ENCODE results near the gene NPIPA1. TPM values are rescaled to one million over a fixed set of nuclear protein-coding genes. Genes with fewer than 3 reads are reported as not detected.
"Not testable (repeated sequence)": the region's sequence is repeated elsewhere in the genome, so short reads cannot be mapped to it uniquely, and the experiment has no call there.

Gene NPIPA1
- total RNA-seq, 4 donors from 2014 or later = 69.6 to 118 (median 85.0) TPM

- H3K4me3 ChIP-seq; DNase-seq (ENCODE audit: extremely low spot score); intact Hi-C loops (cut with DNase I); H3K9me3 ChIP-seq; H3K27me3 ChIP-seq: not testable (repeated sequence)
- peaks cover 0 to 38% (median 7%) of the 10 kb centered on the region in 4 donors for H3K36me3 ChIP-seq
- peak overlapping the region; percentile 68 to 76 (median 72) for H3K27ac ChIP-seq (replicated peaks in 1 of 4)
- no CpG with 5 or more reads among the region's 2 CpGs for WGBS
- peak in 1 of 2 donors; percentile 38 for TF ChIP-seq POLR2AphosphoS5 (IDR thresholded peaks at IDR 0.05)
- peaks cover 4 to 46% (median 25%) of the 10 kb centered on the region in 4 donors for H3K4me1 ChIP-seq
Observed at GRCh38 chr16:14982521-14982920, 45.3 kb downstream of the NPIPA1 start.

- WGBS = 81% methylated on average over 8 of the region's 8 CpGs
Observed at GRCh38 chr16:14988092-14988491, 50.8 kb downstream of the NPIPA1 start.

GRCh38 chr16:14988661-14989191 is 51.5 kb downstream of the NPIPA1 start:
- H3K36me3 ChIP-seq = peaks cover 0 to 50% (median 10%) of the 10 kb centered on the region in 4 donors
- H3K9me3 ChIP-seq; DNase-seq (ENCODE audit: extremely low spot score); H3K4me3 ChIP-seq; H3K27me3 ChIP-seq; H3K27ac ChIP-seq (replicated peaks in 1 of 4); intact Hi-C loops (cut with DNase I): not testable (repeated sequence)
- WGBS = 91% methylated on average over 24 of the region's 25 CpGs
- H3K4me1 ChIP-seq = peaks cover 0 to 26% (median 9%) of the 10 kb centered on the region in 4 donors

More at GRCh38 chr16:14988092-14988491, 50.8 kb downstream of the NPIPA1 start:
- H3K9me3 ChIP-seq; DNase-seq (ENCODE audit: extremely low spot score); H3K27me3 ChIP-seq; H3K27ac ChIP-seq (replicated peaks in 1 of 4); intact Hi-C loops (cut with DNase I); H3K4me3 ChIP-seq: not testable (repeated sequence)
- Histone ChIP-seq H3K4me1 (peaks cover 0 to 32% (median 11%) of the 10 kb centered on the region in 4 donors), H3K36me3 (peaks cover 0 to 50% (median 10%) of the 10 kb centered on the region in 4 donors)

DNA sequence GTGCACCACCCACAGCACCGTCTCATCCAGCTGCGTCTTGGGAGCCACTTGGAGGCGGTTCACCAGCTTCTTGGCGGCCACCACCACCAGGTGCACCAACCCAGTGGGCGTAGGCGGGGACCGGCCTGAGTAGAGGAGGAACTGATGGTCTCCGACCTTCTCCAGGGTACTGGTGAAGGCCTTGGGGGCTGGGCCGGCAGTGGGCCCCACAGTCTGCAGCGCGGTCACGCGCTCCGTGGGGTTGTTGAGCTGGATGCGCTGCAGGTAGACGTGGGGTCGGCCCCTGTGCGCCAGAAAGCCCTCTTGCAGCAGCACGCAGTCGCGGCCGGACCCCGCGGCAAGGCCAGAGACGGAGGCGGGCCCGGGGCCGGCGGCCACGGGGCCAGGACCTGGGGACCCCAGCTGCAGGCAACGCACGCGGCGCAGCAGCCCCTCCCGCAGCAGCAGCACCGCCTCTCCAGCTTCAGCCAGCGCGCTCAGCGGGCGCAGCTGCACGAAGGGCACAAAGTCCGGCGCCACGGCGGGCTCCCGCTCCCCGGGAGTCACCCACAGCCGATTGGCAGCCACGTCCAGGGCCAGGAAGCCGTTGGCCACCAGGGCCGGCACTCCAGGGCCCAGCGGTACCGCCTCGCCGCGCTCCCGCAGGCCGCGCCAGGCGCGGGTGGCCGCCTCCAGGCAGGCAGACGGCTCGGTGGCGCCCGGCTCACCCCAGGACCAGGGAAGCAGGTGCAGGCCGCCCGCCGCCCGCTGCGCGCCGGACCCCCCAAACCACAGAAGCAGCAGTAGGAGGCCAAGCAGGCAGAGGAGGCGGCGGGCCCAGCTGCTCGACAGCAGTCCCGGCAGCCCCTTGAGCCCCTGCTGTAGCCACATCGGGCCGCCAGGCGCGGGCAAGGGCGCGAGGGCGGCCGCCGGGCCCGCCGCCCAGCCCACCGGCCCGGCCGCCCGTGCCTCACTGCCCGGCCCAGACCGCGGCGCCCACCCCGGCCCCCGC is 52.3 kb downstream of the NPIPA1 start:
- H3K27me3 ChIP-seq; DNase-seq (ENCODE audit: extremely low spot score); H3K27ac ChIP-seq (replicated peaks in 1 of 4); H3K9me3 ChIP-seq; intact Hi-C loops (cut with DNase I): not testable (repeated sequence)
- 45% methylated on average over 21 of the region's 98 CpGs for WGBS
- peak overlapping the region; percentile 22 to 46 (median 34) for H3K4me3 ChIP-seq
- H3K36me3 ChIP-seq = peaks cover 0 to 50% (median 10%) of the 10 kb centered on the region in 4 donors
- H3K4me1 ChIP-seq = peaks cover 0 to 23% (median 9%) of the 10 kb centered on the region in 4 donors

DNA sequence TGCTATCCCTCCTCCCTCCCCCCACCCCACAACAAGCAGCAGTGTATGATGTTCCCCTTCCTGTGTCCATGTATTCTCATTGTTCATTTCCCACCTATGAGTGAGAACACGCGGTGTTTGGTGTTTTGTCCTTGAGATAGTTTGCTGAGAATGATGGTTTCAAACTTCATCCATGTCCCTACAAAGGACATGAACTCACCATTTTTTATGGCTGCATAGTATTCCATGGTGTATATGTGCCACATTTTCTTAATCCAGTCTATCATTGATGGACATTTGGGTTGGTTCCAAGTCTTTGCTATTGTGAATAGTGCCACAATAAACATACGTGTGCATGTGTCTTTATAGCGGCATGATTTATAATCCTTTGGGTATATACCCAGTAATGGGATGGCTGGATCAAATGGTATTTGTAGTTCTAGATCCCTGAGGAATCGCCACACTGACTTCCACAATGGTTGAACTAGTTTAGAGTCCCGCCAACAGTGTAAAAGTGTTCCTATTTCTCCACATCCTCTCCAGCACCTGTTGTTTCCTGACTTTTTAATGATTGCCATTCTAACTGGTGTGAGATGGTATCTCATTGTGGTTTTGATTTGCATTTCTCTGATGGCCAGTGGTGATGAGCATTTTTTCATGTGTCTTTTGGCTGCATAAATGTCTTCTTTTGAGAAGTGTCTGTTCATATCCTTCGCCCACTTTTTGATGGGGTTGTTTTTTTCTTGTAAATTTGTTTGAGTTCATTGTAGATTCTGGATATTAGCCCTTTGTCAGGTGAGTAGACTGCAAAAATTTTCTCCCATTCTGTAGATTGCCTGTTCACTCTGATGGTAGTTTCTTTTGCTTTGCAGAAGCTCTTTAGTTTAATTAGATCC is 56.3 kb downstream of the NPIPA1 start:
- 100% methylated on average over 3 of the region's 7 CpGs for WGBS
- Histone ChIP-seq H3K36me3 (peaks cover 4 to 26% (median 8%) of the 10 kb centered on the region in 4 donors), H3K4me1 (peaks cover 0 to 26% (median 4%) of the 10 kb centered on the region in 4 donors)
- intact Hi-C loops (cut with DNase I); H3K4me3 ChIP-seq; H3K9me3 ChIP-seq; H3K27ac ChIP-seq (replicated peaks in 1 of 4); DNase-seq (ENCODE audit: extremely low spot score); H3K27me3 ChIP-seq: not testable (repeated sequence)

DNA sequence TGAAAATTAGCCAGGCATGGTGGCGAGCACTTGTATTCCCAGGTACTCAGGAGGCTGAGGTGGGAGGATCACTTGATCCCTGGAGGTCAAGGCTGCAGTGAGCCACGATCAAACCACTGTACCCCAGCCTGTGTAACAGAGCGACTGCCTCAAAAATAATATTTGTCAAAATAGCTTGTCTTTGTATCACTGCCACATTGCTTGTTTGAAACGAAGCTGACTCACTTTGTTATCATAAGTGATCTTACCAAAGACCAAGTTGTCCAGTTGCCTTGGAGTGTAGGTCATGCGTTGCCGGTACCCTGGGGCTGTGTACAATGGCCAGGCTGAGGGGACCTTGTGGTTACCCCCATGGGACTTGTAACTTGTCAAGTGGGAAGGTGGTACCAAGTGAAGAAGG is 59.5 kb downstream of the NPIPA1 start:
- H3K27me3 ChIP-seq; H3K9me3 ChIP-seq; H3K27ac ChIP-seq (replicated peaks in 1 of 4); H3K4me1 ChIP-seq; intact Hi-C loops (cut with DNase I); H3K4me3 ChIP-seq: not testable (repeated sequence)
- 83% methylated on average over 4 of the region's 6 CpGs for WGBS
- peaks cover 12 to 41% (median 22%) of the 10 kb centered on the region in 4 donors for H3K36me3 ChIP-seq
- DNase-seq (ENCODE audit: extremely low spot score) = peak; percentile 24

- H3K27me3 ChIP-seq; H3K27ac ChIP-seq (replicated peaks in 1 of 4); H3K4me1 ChIP-seq; H3K9me3 ChIP-seq; H3K4me3 ChIP-seq; intact Hi-C loops (cut with DNase I): not testable (repeated sequence)
- H3K36me3 ChIP-seq = peaks cover 12 to 50% (median 23%) of the 10 kb centered on the region in 4 donors
- DNase-seq (ENCODE audit: extremely low spot score) = peak; percentile 12
- 97% methylated on average over 6 of the region's 7 CpGs for WGBS
Observed at GRCh38 chr16:14998300-14998699, 61.1 kb downstream of the NPIPA1 start.

DNA sequence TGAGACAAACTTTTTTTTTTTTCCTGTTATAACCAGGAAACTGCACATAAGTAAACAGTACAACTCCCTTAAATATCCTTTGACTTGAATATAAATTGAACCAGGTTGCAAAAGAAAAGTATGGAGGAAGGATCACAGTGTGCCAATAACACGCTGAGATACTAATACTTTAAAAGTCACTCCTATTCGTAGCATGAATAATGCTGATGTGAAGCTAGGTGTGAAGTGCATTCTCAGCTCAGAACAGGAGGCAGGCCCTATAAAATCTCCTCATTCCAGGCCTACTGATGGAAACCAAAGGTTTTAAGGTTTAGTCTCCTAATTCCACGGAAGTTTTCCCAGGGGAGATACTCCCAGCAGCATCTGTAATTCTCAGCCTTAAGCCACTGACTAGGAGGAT is 62.6 kb downstream of the NPIPA1 start:
- DNase-seq (ENCODE audit: extremely low spot score); H3K9me3 ChIP-seq; H3K27me3 ChIP-seq; intact Hi-C loops (cut with DNase I); H3K4me3 ChIP-seq; H3K4me1 ChIP-seq; H3K27ac ChIP-seq (replicated peaks in 1 of 4): not testable (repeated sequence)
- 91% methylated on average over 3 of the region's 3 CpGs for WGBS
- peaks cover 12 to 63% (median 32%) of the 10 kb centered on the region in 4 donors for H3K36me3 ChIP-seq

Small RNAs within 50 kb of the gene (small RNA-seq; reads per million reads assigned to genes)
- gene AC138932.4 (0 reads per million in 3 donors), gene MIR3180-1 (0 reads per million in 3 donors), gene MIR3670-1 (0 reads per million in 3 donors), gene MIR6511A1 (0 reads per million in 3 donors), gene MIR6770-1 (0 reads per million in 3 donors), gene RF00019 (0 reads per million in 3 donors)

Other genes with a start within 250 kb of the NPIPA1 start
- gene PLA2G10, start 243.1 kb upstream of the NPIPA1 start, total RNA-seq = not detected
- under 1 TPM in 3 of 4 donors, not detected in 1; 0.69 to 0.84 (median 0.83) TPM for gene NPIPA3, start 234.0 kb upstream of the NPIPA1 start, total RNA-seq
- gene NPIPA2, start 194.9 kb upstream of the NPIPA1 start, total RNA-seq = 1 to 10 TPM in 2 of 4 donors, under 1 TPM in 1, not detected in 1; 0.99 to 3.8 (median 2.5) TPM
- gene NOMO1, start 103.7 kb upstream of the NPIPA1 start, total RNA-seq = 10 to 100 TPM; 36.5 to 72.1 (median 49.7) TPM
- gene PDXDC1, start 37.6 kb downstream of the NPIPA1 start, total RNA-seq = 10 to 100 TPM; 74.3 to 91.3 (median 85.9) TPM
- 10 to 100 TPM; 61.1 to 74.8 (median 63.5) TPM for gene NTAN1, start 118.6 kb downstream of the NPIPA1 start, total RNA-seq
- gene RRN3, start 156.8 kb downstream of the NPIPA1 start, total RNA-seq = 10 to 100 TPM; 19.5 to 34.1 (median 24.8) TPM

Measured in esophagus muscularis mucosa (tissue), 4 donors.